ENCODE results near the gene DHX8. TPM values are rescaled to one million over a fixed set of nuclear protein-coding genes. Genes with fewer than 3 reads are reported as not detected.

The DHX8 gene
- total and polyA plus RNA-seq, 2 of the 8 experiments (the other 6 are each of a cell fraction or from before 2014, with no cell fraction given), result 30.5 to 59.4 TPM

- no peak for TF ChIP-seq CHD7 (IDR thresholded peaks at IDR 0.05; ENCODE audit: insufficient replicate concordance, low read length)
- no peak for TF ChIP-seq CREB1 (IDR thresholded peaks at IDR 0.05)
- TF ChIP-seq NRF1 (IDR thresholded peaks at IDR 0.05; ENCODE audit: low read depth, low read length), result no peak
- no peak for TF ChIP-seq CTBP2 (IDR thresholded peaks at IDR 0.05; ENCODE audit: borderline replicate concordance, insufficient read depth, insufficient read length, low read length)
- no peak for TF ChIP-seq GTF2F1 (IDR thresholded peaks at IDR 0.05; ENCODE audit: borderline replicate concordance, low read depth, low read length)
- no peak for TF ChIP-seq SP4 (IDR thresholded peaks at IDR 0.05; ENCODE audit: low read length)
- no peak for TF ChIP-seq KDM4A (IDR thresholded peaks at IDR 0.05; ENCODE audit: low read depth, low read length, severe bottlenecking)
- TF ChIP-seq JUND (IDR thresholded peaks at IDR 0.05; ENCODE audit: low read length), result no peak
- TF ChIP-seq SIN3A (conservative IDR thresholded peaks at IDR 0.05 in 1 of 2, IDR thresholded peaks at IDR 0.05 in 1 of 2; ENCODE audit: low read depth in 1 of 2, low read length in 2 of 2), result no peak
- no peak for TF ChIP-seq USF2 (IDR thresholded peaks at IDR 0.05; ENCODE audit: low read length)
- no peak for TF ChIP-seq BACH1 (IDR thresholded peaks at IDR 0.05; ENCODE audit: low read length)
Measured at GRCh38 chr17:43542859-43543258, 59.1 kb downstream of the DHX8 start (continued).

All from H1 (cell line).